SK-MEL-5 (cell line): ENCODE data around the gene MACF1. TPM values are rescaled to one million over a fixed set of nuclear protein-coding genes. Genes with fewer than 3 reads are reported as not detected.
"Not testable (repeated sequence)": the region's sequence is repeated elsewhere in the genome, so short reads cannot be mapped to it uniquely, and the experiment has no call there.

ENCODE experiments used
- DNase-seq: peaks from one replicate; pipeline ENCODE4 v3.0.0-alpha.2; 2016; ENCODE audit warnings: low read depth, low spot score
- in situ Hi-C: cut with HindIII; loops from 2 replicates; pipeline ENCODE4 v1.10.0; 2016; ENCODE audit warnings: low sequenced_read_pairs, high pct_unique_total_duplicates, low pct_unique_long_range_greater_than_20kb
- total RNA-seq: library from RNA; depleted of rRNA; stranded (reverse); fragments of >200 nt; shearing (Covaris generic); gene quantifications from 2 replicates; pipeline ENCODE4 v1.2.3, GENCODE V29; 2014

The MACF1 gene
- total RNA-seq, 1 experiment from 2014 or later: 70.1 TPM

DNA sequence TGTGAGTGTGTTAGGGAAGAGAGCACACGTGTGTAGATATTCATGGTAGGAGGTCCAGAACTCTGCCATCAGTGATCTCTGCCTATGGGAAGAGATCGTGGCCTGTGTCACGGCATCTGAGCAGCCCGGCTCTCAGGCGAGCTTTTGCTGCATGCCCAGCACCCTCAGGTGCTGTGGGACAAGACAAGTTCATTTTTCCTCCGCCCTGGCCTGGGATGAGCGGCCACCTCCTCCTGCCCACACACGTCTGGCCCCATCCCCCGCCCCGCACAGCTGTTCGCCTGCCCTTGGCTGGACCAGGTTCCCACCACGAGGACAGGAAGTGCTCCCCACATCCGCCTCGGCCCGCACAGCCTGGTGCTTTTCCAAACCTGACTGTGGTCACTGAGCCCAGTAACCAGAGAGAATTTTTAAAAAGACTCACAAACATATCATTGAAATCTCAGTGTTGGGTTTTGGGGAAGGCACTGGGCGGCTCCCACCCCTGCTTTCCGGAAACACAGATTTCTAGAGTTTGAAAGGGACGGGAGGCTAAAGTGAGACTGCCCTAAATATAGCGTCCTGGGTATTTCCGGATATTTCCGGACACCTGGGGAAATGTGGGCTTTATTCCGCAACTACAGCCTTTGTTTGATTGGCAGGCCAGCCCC, 305.0 kb downstream of the MACF1 start:
- no peak for DNase-seq
- in situ Hi-C loops: no loop called here

DNA sequence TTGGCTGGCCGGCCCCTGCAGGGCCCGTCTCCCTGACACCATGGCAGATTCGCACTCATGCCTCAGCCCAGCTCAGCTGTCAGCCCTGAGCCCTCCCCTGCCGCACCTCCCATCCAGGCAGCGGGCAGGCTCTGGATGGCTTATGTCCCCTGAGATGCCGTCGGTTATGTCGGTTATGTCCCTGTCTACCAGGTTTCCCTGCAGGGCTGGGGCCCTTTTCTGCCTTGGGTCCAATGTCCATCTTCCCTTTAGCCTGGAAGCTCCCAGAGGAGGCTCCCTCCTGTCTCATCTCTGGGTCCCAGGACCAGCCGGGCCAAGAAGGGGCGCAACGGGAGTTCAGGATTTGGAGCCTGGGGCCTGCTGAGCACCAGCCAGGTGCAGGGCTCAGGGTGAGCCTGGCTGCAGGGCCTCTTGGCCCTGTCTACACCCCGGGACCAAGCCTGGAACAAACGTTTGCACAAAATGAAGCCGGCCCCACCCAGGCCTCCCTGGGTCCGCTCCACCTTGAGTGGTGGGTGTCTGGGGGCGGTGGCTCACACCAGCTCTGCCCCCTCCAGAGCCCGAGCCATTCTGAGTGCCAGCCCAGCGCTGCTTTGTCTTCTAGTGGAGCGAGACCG, 306.2 kb downstream of the MACF1 start:
- in situ Hi-C loops, DNase-seq: not testable (repeated sequence)

DNA sequence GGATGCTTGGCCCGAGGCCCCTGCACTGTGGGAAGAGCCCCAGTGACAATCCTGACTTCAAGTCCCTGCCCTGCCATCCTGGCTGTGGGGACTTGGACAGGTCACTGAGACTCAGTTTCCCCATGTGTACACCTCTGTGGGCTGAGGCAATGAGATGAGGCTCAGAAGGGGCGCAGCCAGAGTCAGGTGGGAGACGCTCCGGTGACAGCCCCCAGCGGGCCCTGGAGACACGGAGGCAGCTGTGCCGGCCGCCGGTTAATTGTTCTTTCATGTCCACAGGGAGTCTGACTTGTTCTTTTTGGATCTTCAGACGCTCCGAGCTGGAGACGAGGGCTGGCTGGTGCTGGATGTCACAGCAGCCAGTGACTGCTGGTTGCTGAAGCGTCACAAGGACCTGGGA, 307.0 kb downstream of the MACF1 start:
- in situ Hi-C loops, DNase-seq: not testable (repeated sequence)

DNA sequence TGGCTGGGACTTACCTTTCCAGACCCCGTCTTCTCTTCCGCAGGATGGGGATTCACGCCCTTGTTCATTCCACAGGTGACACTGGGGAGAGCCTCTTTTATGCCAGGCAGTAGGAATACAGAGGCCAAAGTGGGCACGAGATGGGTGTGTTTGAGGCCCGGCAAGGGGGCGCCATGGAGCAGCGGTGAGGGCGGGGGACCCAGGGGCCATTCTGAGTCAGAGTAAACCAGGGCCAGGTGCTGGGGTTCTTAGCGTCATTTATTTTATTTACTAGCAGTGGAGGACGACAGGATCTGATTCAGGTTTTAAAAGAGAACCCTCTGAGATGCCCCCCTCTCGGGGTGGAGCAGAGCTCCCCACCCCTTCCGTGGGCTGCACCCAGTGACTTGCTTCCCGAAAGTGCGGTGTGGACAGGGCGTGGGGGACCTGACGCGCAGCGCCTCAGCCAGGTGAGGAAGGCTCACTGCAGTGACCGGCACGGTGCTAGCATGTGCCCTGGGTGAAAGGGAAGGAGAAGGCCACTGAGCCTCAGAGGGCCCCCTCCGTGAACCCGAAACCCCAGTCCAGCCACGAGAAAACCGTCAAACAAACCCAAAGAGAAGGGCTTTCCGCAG, 307.8 kb downstream of the MACF1 start:
- in situ Hi-C loops, DNase-seq: not testable (repeated sequence)

DNA sequence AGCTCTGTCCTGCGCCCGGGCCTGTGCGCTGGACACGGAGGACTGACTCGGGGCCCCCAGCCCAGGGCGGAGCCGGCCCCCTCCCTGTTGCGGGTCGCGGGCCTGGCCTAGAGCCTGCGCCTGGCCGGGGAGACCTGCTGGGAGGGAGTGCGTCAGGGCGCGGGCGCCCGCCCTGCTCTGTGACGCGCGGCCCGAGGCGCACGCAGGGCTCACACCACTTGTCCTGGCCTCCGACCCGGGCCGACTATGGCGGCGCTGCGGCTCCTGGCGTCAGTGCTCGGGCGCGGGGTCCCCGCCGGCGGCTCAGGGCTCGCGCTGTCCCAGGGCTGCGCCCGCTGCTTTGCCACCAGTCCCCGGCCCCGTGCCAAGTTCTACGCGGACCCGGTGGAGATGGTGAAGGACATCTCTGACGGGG, 310.2 kb downstream of the MACF1 start:
- DNase-seq, in situ Hi-C loops: not testable (repeated sequence)

DNA sequence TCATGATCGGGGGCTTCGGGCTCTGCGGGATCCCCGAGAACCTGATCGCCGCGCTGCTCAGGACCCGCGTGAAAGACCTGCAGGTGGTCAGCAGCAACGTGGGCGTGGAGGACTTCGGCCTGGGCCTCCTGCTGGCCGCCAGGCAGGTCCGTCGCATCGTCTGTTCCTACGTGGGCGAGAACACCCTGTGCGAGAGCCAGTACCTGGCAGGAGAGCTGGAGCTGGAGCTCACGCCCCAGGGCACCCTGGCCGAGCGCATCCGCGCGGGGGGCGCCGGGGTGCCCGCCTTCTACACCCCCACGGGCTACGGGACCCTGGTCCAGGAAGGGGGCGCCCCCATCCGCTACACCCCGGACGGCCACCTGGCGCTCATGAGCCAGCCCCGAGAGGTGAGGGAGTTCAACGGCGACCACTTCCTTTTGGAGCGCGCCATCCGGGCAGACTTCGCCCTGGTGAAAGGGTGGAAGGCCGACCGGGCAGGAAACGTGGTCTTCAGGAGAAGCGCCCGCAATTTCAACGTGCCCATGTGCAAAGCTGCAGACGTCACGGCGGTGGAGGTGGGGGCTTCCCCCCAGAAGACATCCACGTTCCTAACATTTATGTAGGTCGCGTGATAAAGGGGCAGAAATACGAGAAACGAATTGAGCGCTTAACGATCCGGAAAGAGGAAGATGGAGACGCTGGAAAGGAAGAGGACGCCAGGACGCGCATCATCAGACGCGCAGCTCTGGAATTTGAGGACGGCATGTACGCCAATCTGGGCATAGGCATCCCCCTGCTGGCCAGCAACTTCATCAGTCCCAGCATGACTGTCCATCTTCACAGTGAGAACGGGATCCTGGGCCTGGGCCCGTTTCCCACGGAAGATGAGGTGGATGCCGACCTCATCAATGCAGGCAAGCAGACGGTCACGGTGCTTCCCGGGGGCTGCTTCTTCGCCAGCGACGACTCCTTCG, 310.9 kb downstream of the MACF1 start:
- DNase-seq: peak; percentile 9
- in situ Hi-C loops: not testable (repeated sequence)

DNA sequence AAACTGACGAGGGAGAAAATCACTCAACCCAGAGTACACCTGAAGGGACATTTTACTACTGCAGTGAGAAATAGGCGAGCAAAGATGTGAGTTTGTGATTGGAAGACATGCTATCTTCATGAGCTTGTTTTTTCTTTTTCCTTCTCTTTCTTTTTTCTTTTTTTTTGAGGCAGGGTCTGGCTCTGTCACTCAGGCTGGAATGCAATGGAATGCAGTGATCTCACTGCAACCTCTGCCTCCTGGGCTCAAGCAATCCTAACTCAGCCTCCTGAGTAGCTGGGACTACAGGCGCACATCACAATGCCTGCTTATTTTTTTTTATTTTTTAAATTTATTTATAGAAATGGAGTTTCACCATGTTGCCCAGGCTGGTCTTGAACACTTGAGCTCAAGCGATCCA, 312.3 kb downstream of the MACF1 start:
- DNase-seq, in situ Hi-C loops: not testable (repeated sequence)

DNA sequence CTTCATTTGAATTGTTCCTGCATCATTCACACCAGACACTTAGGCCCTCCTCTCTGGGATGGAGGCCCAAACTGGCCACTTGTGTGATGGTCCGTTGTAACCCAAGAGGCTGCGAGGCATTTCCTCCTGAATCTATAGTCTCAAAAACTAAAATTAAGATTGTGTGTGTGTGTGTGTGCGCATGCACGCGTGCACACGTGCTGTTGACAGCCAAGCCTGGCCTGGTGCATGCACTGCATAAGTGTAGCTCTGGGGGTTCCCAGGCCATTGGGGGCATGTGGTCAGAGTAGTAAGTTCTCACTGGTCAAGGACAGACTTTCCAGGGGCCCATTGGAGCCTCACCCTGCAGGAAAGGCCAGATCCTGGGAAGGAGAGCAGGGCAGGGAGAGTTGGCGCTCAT, 313.4 kb downstream of the MACF1 start:
- in situ Hi-C loops, DNase-seq: not testable (repeated sequence)

DNA sequence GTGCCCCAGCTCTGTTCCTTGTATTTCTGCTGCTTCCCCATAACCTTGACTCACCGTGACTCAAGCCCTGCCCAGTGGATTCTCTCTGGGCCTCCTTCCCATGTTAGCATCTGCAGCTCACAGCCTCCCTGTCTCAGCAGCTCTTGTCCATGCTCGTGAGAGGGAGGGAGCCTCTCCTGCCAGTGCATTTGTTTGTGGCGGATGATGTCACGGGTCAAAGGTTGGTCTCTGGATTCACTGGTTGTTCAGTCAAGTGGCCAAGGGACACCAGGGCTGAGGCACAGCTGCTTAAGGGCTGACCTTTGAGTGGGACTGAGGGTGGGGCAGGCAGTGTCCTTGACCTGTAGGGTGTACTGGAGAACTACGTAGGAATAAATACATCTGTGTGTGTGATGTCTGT, 314.9 kb downstream of the MACF1 start:
- DNase-seq, in situ Hi-C loops: not testable (repeated sequence)

DNA sequence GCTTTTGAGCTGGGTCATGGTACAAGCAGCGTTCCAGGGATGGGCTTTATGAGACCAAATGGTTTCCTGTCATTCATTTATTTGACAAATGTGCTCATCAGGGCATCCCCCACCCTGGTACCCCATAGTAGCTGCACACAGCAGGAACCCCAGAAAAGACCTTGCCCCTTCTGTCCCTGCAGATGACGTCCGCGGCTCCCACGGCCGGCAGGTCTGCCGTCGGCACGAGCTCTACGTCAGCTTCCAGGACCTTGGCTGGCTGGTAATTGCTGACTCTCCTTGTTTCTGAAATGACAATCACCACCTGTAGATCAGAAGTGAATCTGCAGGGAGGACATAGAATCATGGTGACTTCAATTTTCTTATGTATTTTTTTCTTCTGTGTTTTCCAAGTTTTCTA, 317.7 kb downstream of the MACF1 start:
- in situ Hi-C loops, DNase-seq: not testable (repeated sequence)

DNA sequence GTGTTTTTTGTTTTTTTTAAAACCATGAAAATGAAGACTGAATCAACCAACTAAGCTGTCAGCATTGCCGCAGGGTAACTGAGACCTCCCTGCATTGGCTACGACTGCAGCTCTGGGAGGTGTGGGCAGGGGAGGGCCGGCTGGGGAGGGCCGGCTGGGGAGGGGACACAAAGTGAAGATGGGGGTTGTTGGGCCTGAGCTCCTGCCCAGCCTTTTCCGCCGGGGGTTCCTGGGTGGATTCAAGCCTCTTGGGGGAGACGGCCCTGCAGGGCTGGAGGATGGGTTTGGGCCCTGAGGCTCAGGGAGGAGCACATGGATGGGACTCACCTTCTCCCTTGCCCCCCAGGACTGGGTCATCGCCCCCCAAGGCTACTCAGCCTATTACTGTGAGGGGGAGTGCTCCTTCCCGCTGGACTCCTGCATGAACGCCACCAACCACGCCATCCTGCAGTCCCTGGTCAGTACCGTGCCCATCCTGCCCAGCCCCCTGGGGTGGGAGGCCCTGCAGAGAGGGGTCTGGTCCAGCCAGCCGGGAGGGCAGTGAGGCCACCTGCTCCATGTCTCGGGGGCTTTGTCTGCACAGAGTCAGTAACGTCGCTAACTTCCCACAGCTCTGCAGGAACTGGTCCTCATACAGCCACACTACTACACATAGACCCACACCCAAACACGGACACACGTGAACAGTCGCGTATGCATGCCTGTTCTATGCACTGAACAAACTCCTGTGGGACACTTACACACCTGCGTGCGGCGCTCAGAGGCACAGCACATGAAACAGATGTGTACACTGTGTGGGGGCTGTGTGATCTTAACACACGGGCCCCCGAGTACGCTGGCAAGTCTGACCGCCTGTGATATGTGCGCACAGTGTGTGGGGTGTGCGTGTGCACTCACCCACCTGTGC, 318.4 kb downstream of the MACF1 start:
- in situ Hi-C loops: no loop called here
- DNase-seq: no peak

DNA sequence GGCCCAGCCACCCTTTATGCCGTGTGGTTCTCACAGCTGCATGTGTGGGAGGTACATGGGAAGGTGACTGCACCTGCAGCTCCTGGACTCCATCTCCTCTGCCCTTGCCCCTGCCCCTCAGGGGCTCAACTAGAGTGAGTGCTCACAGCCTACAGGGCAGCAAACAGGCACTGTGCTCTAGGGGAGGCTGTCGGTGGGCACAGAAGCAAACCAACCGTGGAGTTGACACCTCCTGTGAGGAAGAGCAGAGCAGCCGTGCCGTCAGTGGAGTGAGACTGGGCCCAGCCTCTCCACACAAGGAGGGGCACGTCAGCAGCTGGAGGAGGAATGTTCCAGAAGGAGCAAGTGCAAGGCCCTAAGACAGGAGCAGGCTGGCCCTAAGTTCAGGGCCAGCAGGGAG, 319.7 kb downstream of the MACF1 start:
- in situ Hi-C loops: no loop called here
- DNase-seq: no peak

DNA sequence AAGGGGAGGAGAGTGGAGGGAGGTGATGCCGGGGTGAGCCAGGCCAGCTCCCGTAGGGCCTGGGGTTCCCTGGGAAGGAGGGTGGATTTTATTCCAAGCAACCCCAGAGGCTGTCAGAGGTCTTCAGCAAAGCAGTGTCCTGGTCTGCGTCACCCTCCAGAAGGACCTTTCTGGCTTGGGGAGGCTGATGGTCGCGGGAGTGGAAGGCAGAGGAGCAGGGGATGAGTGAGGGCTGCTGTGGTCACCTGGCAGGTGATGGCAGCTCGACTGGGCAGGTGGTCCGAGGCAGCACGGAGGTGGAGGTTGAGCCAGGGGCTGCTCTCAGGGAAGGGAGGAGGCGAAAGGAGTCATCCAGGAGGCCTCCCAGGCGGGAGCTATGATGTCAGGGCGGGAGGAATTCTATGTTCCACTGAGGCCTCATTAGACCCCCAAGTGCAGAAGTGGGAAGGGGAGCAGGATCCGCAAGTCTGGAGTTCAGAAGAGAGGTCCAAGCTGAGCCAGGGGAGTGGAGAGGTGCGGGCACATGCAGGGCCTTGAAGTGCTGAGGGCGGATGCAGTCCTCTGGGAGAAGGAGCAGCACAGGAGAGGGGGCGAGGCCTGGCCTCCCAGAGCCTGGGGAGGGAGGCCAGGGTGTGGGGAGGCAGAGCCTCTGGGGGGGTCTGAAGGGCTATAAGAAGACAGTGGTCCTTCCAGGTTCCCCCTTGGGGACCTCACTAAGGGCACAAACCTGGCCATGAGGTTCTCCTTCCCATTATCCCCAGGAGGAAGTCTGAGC, 320.3 kb downstream of the MACF1 start:
- no peak for DNase-seq
- in situ Hi-C loops: no loop called here

DNA sequence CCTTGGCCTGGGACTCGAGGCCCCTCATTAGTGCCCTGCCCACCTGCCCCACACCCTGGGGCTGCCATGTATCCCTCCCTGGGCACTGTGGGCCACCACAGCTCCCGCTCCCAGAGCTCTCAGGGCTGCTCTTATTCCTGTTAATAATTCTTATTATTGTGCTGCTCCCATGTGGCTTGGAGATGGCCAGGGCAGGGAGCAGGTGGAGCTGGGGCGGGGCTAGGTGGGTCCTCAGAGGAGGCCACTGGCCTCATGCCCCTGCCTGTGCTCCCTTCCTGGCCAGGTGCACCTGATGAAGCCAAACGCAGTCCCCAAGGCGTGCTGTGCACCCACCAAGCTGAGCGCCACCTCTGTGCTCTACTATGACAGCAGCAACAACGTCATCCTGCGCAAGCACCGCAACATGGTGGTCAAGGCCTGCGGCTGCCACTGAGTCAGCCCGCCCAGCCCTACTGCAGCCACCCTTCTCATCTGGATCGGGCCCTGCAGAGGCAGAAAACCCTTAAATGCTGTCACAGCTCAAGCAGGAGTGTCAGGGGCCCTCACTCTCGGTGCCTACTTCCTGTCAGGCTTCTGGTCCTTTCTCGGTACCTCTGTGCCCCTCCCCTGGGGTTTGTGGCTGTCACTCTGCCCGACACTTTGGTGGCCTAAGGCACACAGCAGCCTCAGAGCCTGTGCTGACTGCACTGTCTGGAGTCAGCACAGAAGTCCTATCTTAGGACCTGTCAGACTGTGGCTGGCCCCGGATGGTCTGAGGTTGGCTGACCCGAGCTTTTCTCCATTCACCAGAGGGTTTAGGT, 321.1 kb downstream of the MACF1 start:
- DNase-seq: no peak
- in situ Hi-C loops: no loop called here

DNA sequence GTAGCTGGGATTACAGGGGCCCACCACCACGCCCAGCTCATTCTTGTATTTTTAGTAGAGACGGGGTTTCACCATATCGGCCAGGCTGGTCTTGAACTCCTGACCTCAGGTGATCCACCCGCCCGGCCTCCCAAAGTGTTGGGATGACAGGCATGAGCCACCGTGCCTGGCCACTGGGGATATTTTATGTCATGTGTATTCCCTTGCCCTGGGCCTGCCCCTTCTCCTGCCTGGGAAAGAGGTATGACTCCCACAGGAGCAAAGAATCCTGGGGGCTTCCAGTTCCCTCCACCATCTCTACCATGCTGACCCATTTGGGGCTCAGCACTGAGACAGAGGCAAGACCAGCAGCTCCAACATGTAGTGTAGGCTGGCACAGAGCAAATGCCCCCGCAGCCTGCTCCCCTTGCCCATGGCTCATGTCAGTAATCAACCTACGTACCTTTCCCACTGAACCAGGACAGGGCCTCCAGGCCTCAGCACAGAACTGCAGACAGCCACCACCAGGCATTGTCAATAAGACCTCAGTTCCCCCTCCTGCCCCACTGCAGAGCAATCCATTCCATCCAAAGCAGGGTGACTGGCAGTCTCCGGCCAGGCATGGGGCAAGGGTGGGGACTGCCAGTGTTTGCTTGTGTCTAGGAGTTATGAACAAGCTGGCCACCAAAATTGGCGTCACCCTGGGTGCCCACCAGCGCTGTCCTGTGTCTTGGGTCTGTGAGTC, 322.1 kb downstream of the MACF1 start:
- no peak for DNase-seq
- in situ Hi-C loops: no loop called here
